HepG2 (cell line): ENCODE measurements around the gene ADAMTS14. TPM values are rescaled to one million over a fixed set of nuclear protein-coding genes. Genes with fewer than 3 reads are reported as not detected.

Experiments used
- CENPBD1 ChIP-seq: sonication (generic); formaldehyde crosslinking; IDR thresholded peaks from 2 replicates; pipeline ENCODE4 v1.8.0; 2022; ENCODE audit warnings: missing genetic modification reagents, low read depth, mild to moderate bottlenecking, borderline replicate concordance
- DR1 ChIP-seq: sonication (generic); formaldehyde crosslinking; IDR thresholded peaks from 2 replicates; pipeline ENCODE4 v1.8.0; 2021; ENCODE audit warnings: mild to moderate bottlenecking, missing genetic modification reagents, inconsistent platforms
- EED ChIP-seq: sonication (generic); formaldehyde crosslinking; IDR thresholded peaks from 2 replicates; pipeline ENCODE4 v1.5.0; 2020; ENCODE audit warnings: mild to moderate bottlenecking, missing genetic modification reagents
- GMEB1 ChIP-seq: sonication (generic); formaldehyde crosslinking; IDR thresholded peaks from 2 replicates; pipeline ENCODE4 v1.5.1; 2020; ENCODE audit warnings: missing genetic modification reagents, mild to moderate bottlenecking, borderline replicate concordance
- RNF2 ChIP-seq: fragments of 450-650 bp; conservative IDR thresholded peaks from 2 replicates; pipeline ENCODE4 v1.6.1; 2016; ENCODE audit warnings: low read depth
- YY1 ChIP-seq: IDR thresholded peaks from 2 replicates; pipeline ENCODE4 v1.6.1; 2011; ENCODE audit warnings: low read length, low read depth, moderate library complexity, mild to moderate bottlenecking; ENCODE audit not compliant: insufficient read depth, insufficient replicate concordance
- ZNF549 ChIP-seq: sonication (generic); formaldehyde crosslinking; IDR thresholded peaks from 2 replicates; pipeline ENCODE4 v1.5.0; 2020; ENCODE audit warnings: missing genetic modification reagents
- polyA plus RNA-seq, 8 experiments: library from polyadenylated mRNA; depleted of rRNA in 3 of 8; stranded (reverse) in 7 of 8; unstranded in 1 of 8; fragments of >200 nt; fragmentation: Illumina TruSeq in 4 of 8; extraction: Trizol in 4 of 8; gene quantifications; 2 replicates each; pipeline versions ENCODE4 v1.2.1 to v1.2.3, GENCODE V29; 2011 to 2016; ENCODE audit warnings: low read depth in 4 of 8, missing spikeins in 1 of 8, mixed read lengths in 1 of 8; ENCODE audit not compliant: insufficient read depth in 1 of 8
- total RNA-seq, 5 experiments: library from RNA; depleted of rRNA; stranded (reverse); fragments of >200 nt; fragmentation: Illumina TruSeq; extraction: Trizol; gene quantifications; 2 replicates each; pipeline ENCODE4 v1.2.3, GENCODE V29; 2016; ENCODE audit warnings: low read depth in 1 of 5
- TF ChIP-seq, protein P1 (sequence below): sonication (generic); formaldehyde crosslinking; IDR thresholded peaks from 2 replicates; pipeline ENCODE4 v1.4.0; 2020; ENCODE audit warnings: mild to moderate bottlenecking, missing genetic modification reagents
- TF ChIP-seq, protein P2 (sequence below): sonication (generic); formaldehyde crosslinking; IDR thresholded peaks from 2 replicates; pipeline ENCODE4 v1.4.0; 2020; ENCODE audit warnings: missing genetic modification reagents, borderline replicate concordance

Gene ADAMTS14
- total and polyA plus RNA-seq, 2 of the 13 experiments (the other 11 are each of a cell fraction or from before 2014, with no cell fraction given), result 0.04 to 0.07 TPM

GRCh38 chr10:70762441-70763175 is 90.3 kb downstream of the ADAMTS14 start (continued):
- TF ChIP-seq, protein P1, sequence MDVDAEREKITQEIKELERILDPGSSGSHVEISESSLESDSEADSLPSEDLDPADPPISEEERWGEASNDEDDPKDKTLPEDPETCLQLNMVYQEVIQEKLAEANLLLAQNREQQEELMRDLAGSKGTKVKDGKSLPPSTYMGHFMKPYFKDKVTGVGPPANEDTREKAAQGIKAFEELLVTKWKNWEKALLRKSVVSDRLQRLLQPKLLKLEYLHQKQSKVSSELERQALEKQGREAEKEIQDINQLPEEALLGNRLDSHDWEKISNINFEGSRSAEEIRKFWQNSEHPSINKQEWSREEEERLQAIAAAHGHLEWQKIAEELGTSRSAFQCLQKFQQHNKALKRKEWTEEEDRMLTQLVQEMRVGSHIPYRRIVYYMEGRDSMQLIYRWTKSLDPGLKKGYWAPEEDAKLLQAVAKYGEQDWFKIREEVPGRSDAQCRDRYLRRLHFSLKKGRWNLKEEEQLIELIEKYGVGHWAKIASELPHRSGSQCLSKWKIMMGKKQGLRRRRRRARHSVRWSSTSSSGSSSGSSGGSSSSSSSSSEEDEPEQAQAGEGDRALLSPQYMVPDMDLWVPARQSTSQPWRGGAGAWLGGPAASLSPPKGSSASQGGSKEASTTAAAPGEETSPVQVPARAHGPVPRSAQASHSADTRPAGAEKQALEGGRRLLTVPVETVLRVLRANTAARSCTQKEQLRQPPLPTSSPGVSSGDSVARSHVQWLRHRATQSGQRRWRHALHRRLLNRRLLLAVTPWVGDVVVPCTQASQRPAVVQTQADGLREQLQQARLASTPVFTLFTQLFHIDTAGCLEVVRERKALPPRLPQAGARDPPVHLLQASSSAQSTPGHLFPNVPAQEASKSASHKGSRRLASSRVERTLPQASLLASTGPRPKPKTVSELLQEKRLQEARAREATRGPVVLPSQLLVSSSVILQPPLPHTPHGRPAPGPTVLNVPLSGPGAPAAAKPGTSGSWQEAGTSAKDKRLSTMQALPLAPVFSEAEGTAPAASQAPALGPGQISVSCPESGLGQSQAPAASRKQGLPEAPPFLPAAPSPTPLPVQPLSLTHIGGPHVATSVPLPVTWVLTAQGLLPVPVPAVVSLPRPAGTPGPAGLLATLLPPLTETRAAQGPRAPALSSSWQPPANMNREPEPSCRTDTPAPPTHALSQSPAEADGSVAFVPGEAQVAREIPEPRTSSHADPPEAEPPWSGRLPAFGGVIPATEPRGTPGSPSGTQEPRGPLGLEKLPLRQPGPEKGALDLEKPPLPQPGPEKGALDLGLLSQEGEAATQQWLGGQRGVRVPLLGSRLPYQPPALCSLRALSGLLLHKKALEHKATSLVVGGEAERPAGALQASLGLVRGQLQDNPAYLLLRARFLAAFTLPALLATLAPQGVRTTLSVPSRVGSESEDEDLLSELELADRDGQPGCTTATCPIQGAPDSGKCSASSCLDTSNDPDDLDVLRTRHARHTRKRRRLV, result no peak
- TF ChIP-seq ZNF549 (CRISPR knock-in tag), result no peak
- no peak for TF ChIP-seq RNF2
- TF ChIP-seq YY1, result no peak
- no peak for TF ChIP-seq EED (CRISPR knock-in tag)
- TF ChIP-seq CENPBD1 (CRISPR knock-in tag), result no peak
- TF ChIP-seq DR1 (CRISPR knock-in tag), result no peak
- TF ChIP-seq GMEB1, result no peak
- TF ChIP-seq, protein P2, sequence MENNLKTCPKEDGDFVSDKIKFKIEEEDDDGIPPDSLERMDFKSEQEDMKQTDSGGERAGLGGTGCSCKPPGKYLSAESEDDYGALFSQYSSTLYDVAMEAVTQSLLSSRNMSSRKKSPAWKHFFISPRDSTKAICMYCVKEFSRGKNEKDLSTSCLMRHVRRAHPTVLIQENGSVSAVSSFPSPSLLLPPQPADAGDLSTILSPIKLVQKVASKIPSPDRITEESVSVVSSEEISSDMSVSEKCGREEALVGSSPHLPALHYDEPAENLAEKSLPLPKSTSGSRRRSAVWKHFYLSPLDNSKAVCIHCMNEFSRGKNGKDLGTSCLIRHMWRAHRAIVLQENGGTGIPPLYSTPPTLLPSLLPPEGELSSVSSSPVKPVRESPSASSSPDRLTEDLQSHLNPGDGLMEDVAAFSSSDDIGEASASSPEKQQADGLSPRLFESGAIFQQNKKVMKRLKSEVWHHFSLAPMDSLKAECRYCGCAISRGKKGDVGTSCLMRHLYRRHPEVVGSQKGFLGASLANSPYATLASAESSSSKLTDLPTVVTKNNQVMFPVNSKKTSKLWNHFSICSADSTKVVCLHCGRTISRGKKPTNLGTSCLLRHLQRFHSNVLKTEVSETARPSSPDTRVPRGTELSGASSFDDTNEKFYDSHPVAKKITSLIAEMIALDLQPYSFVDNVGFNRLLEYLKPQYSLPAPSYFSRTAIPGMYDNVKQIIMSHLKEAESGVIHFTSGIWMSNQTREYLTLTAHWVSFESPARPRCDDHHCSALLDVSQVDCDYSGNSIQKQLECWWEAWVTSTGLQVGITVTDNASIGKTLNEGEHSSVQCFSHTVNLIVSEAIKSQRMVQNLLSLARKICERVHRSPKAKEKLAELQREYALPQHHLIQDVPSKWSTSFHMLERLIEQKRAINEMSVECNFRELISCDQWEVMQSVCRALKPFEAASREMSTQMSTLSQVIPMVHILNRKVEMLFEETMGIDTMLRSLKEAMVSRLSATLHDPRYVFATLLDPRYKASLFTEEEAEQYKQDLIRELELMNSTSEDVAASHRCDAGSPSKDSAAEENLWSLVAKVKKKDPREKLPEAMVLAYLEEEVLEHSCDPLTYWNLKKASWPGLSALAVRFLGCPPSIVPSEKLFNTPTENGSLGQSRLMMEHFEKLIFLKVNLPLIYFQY (CRISPR knock-in tag), result no peak
- TF ChIP-seq, all 625 proteins: peak for 0
